ENCODE measurements around the gene USP40. TPM values are rescaled to one million over a fixed set of nuclear protein-coding genes. Genes with fewer than 3 reads are reported as not detected.
"Not testable (repeated sequence)": the region's sequence is repeated elsewhere in the genome, so short reads cannot be mapped to it uniquely, and the experiment has no call there.

The USP40 gene
- total and polyA plus RNA-seq, 4 donors, result 16.7 to 80.4 (median 35.7) TPM

GRCh38 chr2:233600386-233600785 lies 33.8 kb upstream of the USP40 start:
- Histone ChIP-seq H3K27me3 (ENCODE audit: control insufficient read depth in 3 of 3, insufficient read depth in 3 of 3, low read length in 2 of 3) (no peaks in the 10 kb centered on the region), H3K9me3 (ENCODE audit: control insufficient read depth in 4 of 4, insufficient read depth in 3 of 4, low read length in 3 of 4) (peaks cover 0 to 2% (median 0%) of the 10 kb centered on the region in 4 donors), H3K4me1 (ENCODE audit: control insufficient read depth in 5 of 5, insufficient read depth in 5 of 5, low read length in 5 of 5) (peaks cover 0 to 3% (median 0%) of the 10 kb centered on the region in 5 donors), H3K36me3 (ENCODE audit: control insufficient read depth in 4 of 4, insufficient read depth in 4 of 4, low read length in 4 of 4) (no peaks in the 10 kb centered on the region), H3K27ac (ENCODE audit: low read depth in 1 of 2, low read length in 1 of 2) (no peak overlapping the region), H3K4me3 (no peak overlapping the region), H3K9ac (ENCODE audit: insufficient read depth in 1 of 2, low read length in 2 of 2) (no peak overlapping the region)
- TF ChIP-seq CTCF (IDR thresholded peaks at IDR 0.05; ENCODE audit: control extremely low read depth, extremely low read depth), result no peak
- DNase-seq (no peak), ATAC-seq (ENCODE audit: insufficient read depth, low FRiP score) (no peak)
- WGBS, 2 donors, result 79 to 84% methylated on average over 2 of the region's 2 CpGs

GRCh38 chr2:233598952-233599351 lies 32.4 kb upstream of the USP40 start:
- H3K4me3 ChIP-seq, result no peak overlapping the region
- WGBS, 2 donors, result 83 to 85% methylated on average over 3 of the region's 3 CpGs

GRCh38 chr2:233597522-233597921 lies 30.9 kb upstream of the USP40 start:
- TF ChIP-seq CTCF (IDR thresholded peaks at IDR 0.05; ENCODE audit: control extremely low read depth, extremely low read depth), result no peak
- H3K27ac ChIP-seq (ENCODE audit: low read depth in 1 of 2, low read length in 1 of 2), result no peak overlapping the region
- 57 to 86% methylated on average over 1 of the region's 1 CpG for WGBS, 2 donors
- no peaks in the 10 kb centered on the region for H3K9me3 ChIP-seq (ENCODE audit: control insufficient read depth in 4 of 4, insufficient read depth in 3 of 4, low read length in 3 of 4)
- H3K4me1 ChIP-seq (ENCODE audit: control insufficient read depth in 5 of 5, insufficient read depth in 5 of 5, low read length in 5 of 5), result peaks cover 0 to 3% (median 0%) of the 10 kb centered on the region in 5 donors
- H3K9ac ChIP-seq (ENCODE audit: insufficient read depth in 1 of 2, low read length in 2 of 2), result no peak overlapping the region
- no peaks in the 10 kb centered on the region for H3K27me3 ChIP-seq (ENCODE audit: control insufficient read depth in 3 of 3, insufficient read depth in 3 of 3, low read length in 2 of 3)
- DNase-seq (no peak), ATAC-seq (ENCODE audit: insufficient read depth, low FRiP score) (no peak)
- no peaks in the 10 kb centered on the region for H3K36me3 ChIP-seq (ENCODE audit: control insufficient read depth in 4 of 4, insufficient read depth in 4 of 4, low read length in 4 of 4)
- H3K4me3 ChIP-seq, result no peak overlapping the region

More at GRCh38 chr2:233598952-233599351, 32.4 kb upstream of the USP40 start:
- H3K9ac ChIP-seq (ENCODE audit: insufficient read depth in 1 of 2, low read length in 2 of 2), result no peak overlapping the region
- no peak for TF ChIP-seq CTCF (IDR thresholded peaks at IDR 0.05; ENCODE audit: control extremely low read depth, extremely low read depth)
- ATAC-seq (ENCODE audit: insufficient read depth, low FRiP score) (no peak), DNase-seq (no peak)
- no peak overlapping the region for H3K27ac ChIP-seq (ENCODE audit: low read depth in 1 of 2, low read length in 1 of 2)
- no peaks in the 10 kb centered on the region for H3K36me3 ChIP-seq (ENCODE audit: control insufficient read depth in 4 of 4, insufficient read depth in 4 of 4, low read length in 4 of 4)
- H3K4me1 ChIP-seq (ENCODE audit: control insufficient read depth in 5 of 5, insufficient read depth in 5 of 5, low read length in 5 of 5), result peaks cover 0 to 3% (median 0%) of the 10 kb centered on the region in 5 donors
- H3K27me3 ChIP-seq (ENCODE audit: control insufficient read depth in 3 of 3, insufficient read depth in 3 of 3, low read length in 2 of 3), result no peaks in the 10 kb centered on the region
- H3K9me3 ChIP-seq (ENCODE audit: control insufficient read depth in 4 of 4, insufficient read depth in 3 of 4, low read length in 3 of 4), result peaks cover 0 to 2% (median 0%) of the 10 kb centered on the region in 4 donors

- no peak for TF ChIP-seq CTCF (IDR thresholded peaks at IDR 0.05; ENCODE audit: control extremely low read depth, extremely low read depth)
- no peak overlapping the region for H3K4me3 ChIP-seq
- peaks cover 0 to 3% (median 0%) of the 10 kb centered on the region in 3 donors for H3K27me3 ChIP-seq (ENCODE audit: control insufficient read depth in 3 of 3, insufficient read depth in 3 of 3, low read length in 2 of 3)
- ATAC-seq (ENCODE audit: insufficient read depth, low FRiP score) (no peak), DNase-seq (no peak)
- H3K9ac ChIP-seq (ENCODE audit: insufficient read depth in 1 of 2, low read length in 2 of 2), result no peak overlapping the region
- no peaks in the 10 kb centered on the region for H3K9me3 ChIP-seq (ENCODE audit: control insufficient read depth in 4 of 4, insufficient read depth in 3 of 4, low read length in 3 of 4)
- WGBS, 2 donors, result 79 to 94% methylated on average over 8 of the region's 8 CpGs
- no peaks in the 10 kb centered on the region for H3K4me1 ChIP-seq (ENCODE audit: control insufficient read depth in 5 of 5, insufficient read depth in 5 of 5, low read length in 5 of 5)
- H3K36me3 ChIP-seq (ENCODE audit: control insufficient read depth in 4 of 4, insufficient read depth in 4 of 4, low read length in 4 of 4), result no peaks in the 10 kb centered on the region
- no peak overlapping the region for H3K27ac ChIP-seq (ENCODE audit: low read depth in 1 of 2, low read length in 1 of 2)
Observed at GRCh38 chr2:233593201-233593600, 26.6 kb upstream of the USP40 start.

GRCh38 chr2:233592706-233593105 lies 26.1 kb upstream of the USP40 start:
- not testable (repeated sequence) for H3K36me3 ChIP-seq (ENCODE audit: control insufficient read depth in 4 of 4, insufficient read depth in 4 of 4, low read length in 4 of 4); DNase-seq; ATAC-seq (ENCODE audit: insufficient read depth, low FRiP score); H3K4me1 ChIP-seq (ENCODE audit: control insufficient read depth in 5 of 5, insufficient read depth in 5 of 5, low read length in 5 of 5); H3K27me3 ChIP-seq (ENCODE audit: control insufficient read depth in 3 of 3, insufficient read depth in 3 of 3, low read length in 2 of 3); H3K27ac ChIP-seq (ENCODE audit: low read depth in 1 of 2, low read length in 1 of 2); H3K9ac ChIP-seq (ENCODE audit: insufficient read depth in 1 of 2, low read length in 2 of 2); H3K4me3 ChIP-seq; H3K9me3 ChIP-seq (ENCODE audit: control insufficient read depth in 4 of 4, insufficient read depth in 3 of 4, low read length in 3 of 4)
- WGBS, 2 donors, result 100% methylated on average over 1 of the region's 1 CpG

Data from lung (tissue), 12 donors.